Middle frontal gyrus (tissue), 1 donor: Measurements from ENCODE around the gene ACKR4.
"Not testable (repeated sequence)": the region's sequence is repeated elsewhere in the genome, so short reads cannot be mapped to it uniquely, and the experiment has no call there.

ENCODE experiments used
- DNase-seq: peaks from one replicate; pipeline ENCODE4 v3.0.0-alpha.2; 2015; ENCODE audit warnings: low spot score; ENCODE audit errors: extremely low spot score

The ACKR4 gene

DNA sequence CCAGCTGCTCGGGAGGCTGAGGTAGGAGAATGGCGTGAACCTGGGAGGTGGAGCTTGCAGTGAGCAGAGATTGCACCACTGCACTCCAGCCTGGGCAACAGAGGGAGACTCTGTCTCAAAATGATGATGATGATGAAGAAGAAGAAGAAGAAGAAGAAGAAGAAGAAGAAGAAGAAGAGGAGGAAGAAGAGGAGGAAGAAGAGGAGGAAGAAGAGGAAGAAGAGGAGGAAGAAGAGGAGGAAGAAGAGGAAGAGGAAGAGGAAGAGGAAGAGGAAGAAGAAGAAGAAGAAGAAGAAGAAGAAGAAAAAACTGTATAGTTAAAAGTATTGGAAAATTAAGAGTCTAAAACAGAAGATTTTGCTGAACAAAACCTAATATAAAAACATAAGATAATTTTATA is 44.4 kb downstream of the ACKR4 start:
- DNase-seq: not testable (repeated sequence)

DNA sequence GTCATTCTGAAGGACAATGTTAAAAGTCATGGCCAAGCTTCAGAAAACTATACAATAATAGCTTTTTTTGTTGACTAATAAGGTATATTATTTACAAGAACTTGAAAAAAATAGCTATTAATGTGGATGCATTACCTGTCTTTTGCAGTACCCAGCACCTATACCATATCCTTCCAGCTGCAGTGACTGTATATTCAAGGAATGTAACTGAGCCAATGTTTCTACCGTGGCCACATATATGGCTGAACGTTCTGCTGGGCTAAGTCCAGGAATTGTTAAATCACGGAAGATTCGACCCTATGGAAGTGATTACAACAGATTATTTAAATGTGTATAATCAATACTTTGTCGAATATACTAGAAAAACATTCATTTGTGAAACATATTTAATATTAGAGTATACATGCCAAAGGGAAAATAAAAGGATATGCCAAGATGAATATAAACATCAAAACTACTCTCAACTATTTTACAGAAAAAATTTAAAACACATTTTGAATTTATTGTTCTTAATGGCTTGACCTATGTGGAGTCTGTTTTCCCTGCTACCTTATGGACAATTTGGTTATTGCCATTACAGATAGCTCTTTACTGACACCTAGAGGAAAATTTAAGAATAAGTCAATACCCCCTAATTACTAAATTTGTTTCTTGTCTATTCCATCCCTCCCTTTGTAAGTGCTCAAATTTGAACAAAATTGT is 44.9 kb downstream of the ACKR4 start:
- no peak for DNase-seq

DNA sequence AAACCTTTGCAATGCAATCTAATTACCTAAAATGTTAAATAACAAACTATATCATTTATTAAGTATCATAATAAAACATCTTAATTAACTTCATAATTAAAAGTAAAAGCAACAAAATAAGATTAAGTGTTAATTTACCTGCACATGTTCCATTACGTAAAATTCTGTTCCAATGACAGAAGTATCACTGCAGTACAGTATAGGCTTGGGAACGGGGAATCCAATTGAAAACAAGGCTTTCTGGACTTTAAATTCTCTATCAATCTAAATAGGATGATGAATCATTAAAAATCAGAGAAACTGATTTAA is 45.4 kb downstream of the ACKR4 start:
- DNase-seq: no peak

- DNase-seq: no peak
Measured at GRCh38 chr3:132643366-132643765, 46.3 kb downstream of the ACKR4 start.

GRCh38 chr3:132645058-132645457 is 48.0 kb downstream of the ACKR4 start:
- no peak for DNase-seq

DNA sequence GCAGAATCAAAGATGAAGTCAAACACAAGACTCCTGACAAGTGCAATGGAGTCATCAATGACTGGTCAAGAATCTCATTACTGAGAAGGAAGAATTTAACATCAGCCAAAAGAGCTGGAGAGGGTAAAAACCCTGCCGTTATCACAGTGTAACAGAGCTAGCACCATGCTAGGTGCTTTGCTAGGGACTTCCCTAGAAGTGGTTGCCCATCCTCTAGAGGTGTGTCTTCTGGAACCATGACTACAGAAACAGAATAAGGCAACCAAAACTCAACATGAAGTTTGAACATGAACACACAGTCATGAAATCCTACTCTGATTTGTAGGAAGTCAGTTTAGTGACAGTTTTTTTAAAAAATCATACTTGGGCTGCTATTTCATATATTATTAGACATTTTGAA is 53.1 kb downstream of the ACKR4 start:
- DNase-seq: no peak
